Thyroid gland (tissue), 4 donors: ENCODE results near the gene SLC19A1.
"Not testable (repeated sequence)": the region's sequence is repeated elsewhere in the genome, so short reads cannot be mapped to it uniquely, and the experiment has no call there.

Source experiments
- CTCF ChIP-seq, 6 experiments: fragments of 200-600 bp in 3 of 6; fragments of 450-650 bp in 3 of 6; sonication (generic) in 3 of 6; IDR thresholded peaks; one replicate each; pipeline ENCODE4 v1.5.1; 2016 to 2019; ENCODE audit warnings: antibody characterized with exemption in 6 of 6, mild to moderate bottlenecking in 2 of 6, inconsistent platforms in 1 of 6, moderate library complexity in 1 of 6
- POLR2A ChIP-seq, 2 donors: fragments of 450-650 bp; IDR thresholded peaks; one replicate each; pipeline ENCODE4 v1.6.1; 2017; ENCODE audit warnings: antibody characterized with exemption in 2 of 2, mild to moderate bottlenecking in 2 of 2, moderate library complexity in 1 of 2

- TF ChIP-seq POLR2A, CTCF (IDR thresholded peaks at IDR 0.05): not testable (repeated sequence)
Measured at GRCh38 chr21:45501081-45502005, 40.9 kb downstream of the SLC19A1 start.
